MCF 10A (cell line): ENCODE data around the gene DCAF5. TPM values are rescaled to one million over a fixed set of nuclear protein-coding genes. Genes with fewer than 3 reads are reported as not detected.

Source experiments
- BruUV-seq: library from RNA; stranded (reverse); fragments of 400-500 nt; replicated peaks from 2 replicates; lab custom pipeline; 2021; lab: Mats Ljungman, UMichigan
- CTCF ChIA-PET: fragments of 300-600 bp; sonication (Branson Sonifier 250); formaldehyde crosslinking; extraction: SDS; loops from one replicate; lab custom pipeline; 2021; ENCODE audit warnings: antibody characterized with exemption, inconsistent platforms; lab: Yijun Ruan, JAX
- POLR2A ChIA-PET: fragments of 300-600, 350-650 bp; sonication (Branson Sonifier 250); formaldehyde crosslinking; extraction: SDS; loops from one replicate; lab custom pipeline; 2020; ENCODE audit warnings: antibody characterized with exemption, inconsistent platforms; lab: Yijun Ruan, JAX
- DNase-seq: peaks from one replicate; pipeline ENCODE4 v3.0.0-alpha.2; 2018; ENCODE audit not compliant: unreplicated experiment
- H3K27ac Mint-ChIP-seq: one replicate; pipeline ENCODE4 v1.8.0; 2022; ENCODE audit warnings: mild to moderate bottlenecking, low read depth, mixed read lengths; ENCODE audit not compliant: unreplicated experiment
- H3K27me3 Mint-ChIP-seq: one replicate; pipeline ENCODE4 v1.8.0; 2022; ENCODE audit warnings: mixed read lengths; ENCODE audit not compliant: insufficient read depth, unreplicated experiment
- H3K36me3 Mint-ChIP-seq: one replicate; pipeline ENCODE4 v1.8.0; 2022; ENCODE audit warnings: mild to moderate bottlenecking, moderate library complexity, mixed read lengths; ENCODE audit not compliant: insufficient read depth, unreplicated experiment
- H3K4me1 Mint-ChIP-seq: one replicate; pipeline ENCODE4 v1.8.0; 2022; ENCODE audit warnings: mixed read lengths; ENCODE audit not compliant: insufficient read depth, unreplicated experiment
- H3K4me3 Mint-ChIP-seq: one replicate; pipeline ENCODE4 v1.8.0; 2022; ENCODE audit warnings: mild to moderate bottlenecking, moderate library complexity, mixed read lengths; ENCODE audit not compliant: unreplicated experiment
- H3K9me3 Mint-ChIP-seq: one replicate; pipeline ENCODE4 v1.8.0; 2022; ENCODE audit warnings: mixed read lengths; ENCODE audit not compliant: unreplicated experiment
- intact Hi-C: fragments of 100-400 bp; cut with micrococcal nuclease; formaldehyde crosslinking; loops from 2 replicates; pipeline ENCODE4 v1.14.1; 2022
- total RNA-seq: library from RNA; stranded (reverse); gene quantifications from 2 replicates; pipeline ENCODE4 v1.2.3, GENCODE V29; 2022
- TF ChIP-seq, protein P1 (sequence below): fragments of 200-600 bp; IDR thresholded peaks from one replicate; pipeline ENCODE4 v1.8.0; 2022; ENCODE audit warnings: antibody characterized with exemption, mild to moderate bottlenecking; ENCODE audit not compliant: unreplicated experiment

The DCAF5 gene
- total RNA-seq, 1 experiment from 2014 or later, result 37.7 TPM

DNA sequence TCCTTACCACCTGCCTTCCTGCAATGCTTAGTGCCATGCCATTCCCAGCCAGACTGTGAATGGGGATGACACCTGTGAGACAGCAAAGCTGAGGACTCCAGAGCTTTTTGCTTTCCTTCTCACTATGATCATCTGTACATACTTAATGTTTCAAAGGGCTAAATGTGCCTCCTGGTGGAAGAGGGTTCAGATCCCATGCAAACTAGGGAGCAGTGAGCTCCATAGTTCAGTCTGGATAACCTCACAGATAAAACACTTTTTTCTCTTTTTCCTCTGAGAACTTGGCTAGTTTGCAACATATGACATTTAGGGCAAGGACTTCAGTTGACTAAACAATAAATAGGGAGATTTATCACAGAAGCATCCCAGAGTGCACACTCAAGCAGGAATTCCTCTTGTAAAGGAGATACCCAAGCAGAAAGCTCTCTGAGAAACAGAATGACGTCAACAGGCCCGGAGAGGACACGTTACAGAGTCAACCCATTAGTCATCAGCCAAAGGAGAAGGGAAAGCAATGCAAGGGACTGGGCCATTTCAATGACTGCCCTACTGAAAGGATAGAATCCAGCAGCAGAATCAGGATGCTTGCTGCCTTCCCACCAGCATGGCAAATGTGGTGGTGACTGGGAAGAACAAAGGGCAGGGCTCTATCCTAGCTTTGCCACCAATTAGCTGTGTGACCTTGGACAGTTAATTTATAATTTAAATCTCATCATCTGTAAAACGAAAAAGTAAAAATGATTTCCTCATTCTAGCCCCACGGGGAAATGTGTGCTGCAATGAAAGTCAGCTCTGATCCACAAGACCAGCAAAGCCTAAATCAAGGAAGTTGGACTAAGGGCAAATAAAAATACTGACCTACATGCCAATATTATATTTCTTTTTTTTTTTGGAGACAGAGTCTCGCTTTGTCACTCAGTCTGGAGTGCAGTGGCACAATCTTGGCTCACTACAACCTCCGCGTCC, 93.0 kb downstream of the DCAF5 start:
- POLR2A ChIA-PET, result interaction anchor here (0.6 to 1.5 kb wide), 8 partner anchors 9 to 111 kb away, joined by 3 to 5 read pairs (median 4); no protein-coding TSS in a partner anchor
- intact Hi-C loops, result no loop called here

DNA sequence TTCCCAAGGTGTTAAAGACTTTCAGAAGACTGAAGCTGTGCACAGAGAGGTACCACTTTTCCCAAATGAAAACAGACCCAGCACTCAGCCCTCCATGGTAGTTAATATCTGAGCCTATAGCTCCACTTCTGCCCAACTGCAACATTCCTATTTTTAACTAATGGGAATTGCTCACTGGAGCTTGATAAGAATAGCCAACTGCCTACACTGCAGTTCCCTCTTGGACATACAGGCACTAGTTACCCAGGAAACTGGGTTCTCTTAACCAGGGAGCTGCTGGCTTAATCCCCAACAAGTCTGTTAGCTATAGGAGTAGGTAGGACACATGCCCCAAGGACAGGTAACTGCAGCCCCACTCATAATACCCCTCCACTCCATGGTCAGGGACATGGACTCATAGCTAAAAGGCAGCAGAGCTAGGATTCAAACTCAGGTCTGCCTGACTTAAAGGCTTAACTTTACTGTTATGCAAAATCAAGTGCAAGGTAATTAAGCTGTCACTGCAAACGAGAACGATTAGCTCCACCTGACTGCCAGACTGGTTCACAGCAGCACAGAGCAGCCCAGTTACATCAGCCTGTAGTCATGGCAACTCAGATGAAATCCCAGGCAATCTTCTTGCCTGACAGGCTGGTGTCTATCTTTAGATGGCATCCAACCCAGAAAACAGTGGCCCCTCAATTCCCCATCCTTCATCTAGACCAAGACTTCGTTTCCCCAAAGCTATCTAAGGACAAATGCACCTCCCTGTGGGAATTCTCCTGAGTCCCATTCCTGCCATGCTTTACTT, 96.7 kb downstream of the DCAF5 start:
- TF ChIP-seq, protein P1, sequence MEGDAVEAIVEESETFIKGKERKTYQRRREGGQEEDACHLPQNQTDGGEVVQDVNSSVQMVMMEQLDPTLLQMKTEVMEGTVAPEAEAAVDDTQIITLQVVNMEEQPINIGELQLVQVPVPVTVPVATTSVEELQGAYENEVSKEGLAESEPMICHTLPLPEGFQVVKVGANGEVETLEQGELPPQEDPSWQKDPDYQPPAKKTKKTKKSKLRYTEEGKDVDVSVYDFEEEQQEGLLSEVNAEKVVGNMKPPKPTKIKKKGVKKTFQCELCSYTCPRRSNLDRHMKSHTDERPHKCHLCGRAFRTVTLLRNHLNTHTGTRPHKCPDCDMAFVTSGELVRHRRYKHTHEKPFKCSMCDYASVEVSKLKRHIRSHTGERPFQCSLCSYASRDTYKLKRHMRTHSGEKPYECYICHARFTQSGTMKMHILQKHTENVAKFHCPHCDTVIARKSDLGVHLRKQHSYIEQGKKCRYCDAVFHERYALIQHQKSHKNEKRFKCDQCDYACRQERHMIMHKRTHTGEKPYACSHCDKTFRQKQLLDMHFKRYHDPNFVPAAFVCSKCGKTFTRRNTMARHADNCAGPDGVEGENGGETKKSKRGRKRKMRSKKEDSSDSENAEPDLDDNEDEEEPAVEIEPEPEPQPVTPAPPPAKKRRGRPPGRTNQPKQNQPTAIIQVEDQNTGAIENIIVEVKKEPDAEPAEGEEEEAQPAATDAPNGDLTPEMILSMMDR, result no peak
- ChIA-PET POLR2A (no interaction called here), CTCF (interaction anchor here (0.6 to 1.5 kb wide), 7 partner anchors 34 to 193 kb away, joined by 3 to 4 read pairs (median 3); no protein-coding TSS in a partner anchor)
- Mint-ChIP-seq H3K9me3 (no peaks in the 10 kb centered on the region), H3K27me3 (no peaks in the 10 kb centered on the region), H3K4me1 (peaks cover 14% of the 10 kb centered on the region), H3K4me3 (no peak overlapping the region), H3K27ac (no peak overlapping the region), H3K36me3 (peaks cover 59% of the 10 kb centered on the region)
- BruUV-seq, result no TSS peak
- no peak for DNase-seq
- intact Hi-C loops, result no loop called here

More for the DNA sequence above, 93.0 kb downstream of the DCAF5 start:
- Mint-ChIP-seq H3K36me3 (peaks cover 52% of the 10 kb centered on the region), H3K27ac (peak overlapping the region; percentile 7), H3K27me3 (no peaks in the 10 kb centered on the region), H3K4me1 (peaks cover 14% of the 10 kb centered on the region), H3K9me3 (no peaks in the 10 kb centered on the region), H3K4me3 (no peak overlapping the region)
- DNase-seq, result peak; percentile 87
- BruUV-seq, result no TSS peak
- CTCF ChIA-PET, result interaction anchor here (0.6 to 1.2 kb wide), 5 partner anchors 33 to 369 kb away, joined by 3 to 5 read pairs (median 3); no protein-coding TSS in a partner anchor
- TF ChIP-seq, protein P1, result no peak

DNA sequence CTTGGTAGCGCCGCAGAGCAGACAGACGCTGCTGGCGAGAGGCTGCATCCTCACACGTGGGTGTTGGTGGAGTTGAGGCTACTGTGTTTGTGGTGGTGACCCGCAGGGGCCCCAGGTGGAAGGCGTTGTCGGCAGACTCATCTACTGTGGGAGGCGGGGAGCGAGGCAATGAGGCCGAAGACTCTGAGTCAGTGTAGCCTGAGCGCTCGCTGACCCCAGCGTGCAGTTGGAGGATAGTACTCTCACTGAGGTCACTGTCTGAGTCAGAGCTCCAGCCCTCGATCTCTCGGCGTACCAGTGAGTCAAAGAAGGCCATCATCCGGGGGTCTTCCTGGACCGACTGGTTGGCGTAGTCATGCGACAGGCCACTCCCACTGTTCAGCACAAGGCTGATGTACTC, 97.8 kb downstream of the DCAF5 start:
- H3K36me3 Mint-ChIP-seq, result peaks cover 53% of the 10 kb centered on the region
- ChIA-PET POLR2A (no interaction called here), CTCF (interaction anchor here (0.6 to 1.2 kb wide), 2 partner anchors 70 to 144 kb away, joined by 3 to 6 read pairs; no protein-coding TSS in a partner anchor)
- TF ChIP-seq, protein P1, result no peak
- no peak overlapping the region for H3K4me3 Mint-ChIP-seq
- no peak overlapping the region for H3K27ac Mint-ChIP-seq
- no peaks in the 10 kb centered on the region for H3K9me3 Mint-ChIP-seq
- BruUV-seq, result no TSS peak
- H3K27me3 Mint-ChIP-seq, result no peaks in the 10 kb centered on the region
- intact Hi-C loops, result no loop called here
- peaks cover 19% of the 10 kb centered on the region for H3K4me1 Mint-ChIP-seq
- peak; percentile 68 for DNase-seq
